ENCODE data around the gene CCDC3.

CCDC3 gene

DNA sequence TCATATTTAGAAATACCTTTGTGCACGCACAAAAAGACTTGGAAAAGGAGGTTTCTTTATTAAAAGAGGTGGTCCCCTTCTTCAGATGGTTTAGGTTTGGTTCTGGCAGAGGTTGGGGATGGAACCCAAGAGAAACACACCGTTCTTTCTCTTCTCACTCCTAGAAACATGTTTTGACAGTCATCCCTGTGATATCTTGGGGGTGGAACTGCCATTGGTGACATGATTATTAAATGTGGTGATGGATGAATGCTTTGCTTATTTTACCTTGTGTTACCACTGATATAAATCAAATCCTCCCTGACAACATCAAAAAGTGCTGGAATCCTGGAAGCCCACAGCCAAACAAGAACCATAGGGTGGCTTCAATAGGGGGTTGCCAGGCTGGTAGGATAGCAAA, 146.5 kb downstream of the CCDC3 start:
- Histone ChIP-seq H4K20me1 (ENCODE audit: control insufficient read depth, insufficient read depth, low read depth, low read length) (no peaks in the 10 kb centered on the region), H3K4me2 (ENCODE audit: low read length) (no peak overlapping the region), H3K4me3 (ENCODE audit: low read length) (no peak overlapping the region), H3K27me3 (ENCODE audit: control insufficient read depth, low read length) (0 out of 2 replicates have a peak, but pooled peaks cover 3% of the 10 kb centered on the region), H3K36me3 (ENCODE audit: control insufficient read depth, low read length) (no peaks in the 10 kb centered on the region), H3K27ac (ENCODE audit: low read depth, low read length) (no peak overlapping the region), H3K9me2 (replicated peaks; ENCODE audit: control insufficient read depth, low read length) (no peaks in the 10 kb centered on the region), H3K79me2 (ENCODE audit: control insufficient read depth, low read length) (no peaks in the 10 kb centered on the region), H3F3A (ENCODE audit: control insufficient read depth, insufficient read depth) (no peaks in the 10 kb centered on the region), H3K9me3 (ENCODE audit: control insufficient read depth, insufficient read depth, low read length) (no peaks in the 10 kb centered on the region), H3K4me1 (ENCODE audit: control insufficient read depth, low read length) (no peaks in the 10 kb centered on the region)
- no peak for TF ChIP-seq CTCF (IDR thresholded peaks at IDR 0.05; ENCODE audit: low read depth, low read length, poor library complexity, severe bottlenecking)
- no peak for TF ChIP-seq EZH2phosphoT487 (IDR thresholded peaks at IDR 0.05; ENCODE audit: borderline replicate concordance, low read length)

DNA sequence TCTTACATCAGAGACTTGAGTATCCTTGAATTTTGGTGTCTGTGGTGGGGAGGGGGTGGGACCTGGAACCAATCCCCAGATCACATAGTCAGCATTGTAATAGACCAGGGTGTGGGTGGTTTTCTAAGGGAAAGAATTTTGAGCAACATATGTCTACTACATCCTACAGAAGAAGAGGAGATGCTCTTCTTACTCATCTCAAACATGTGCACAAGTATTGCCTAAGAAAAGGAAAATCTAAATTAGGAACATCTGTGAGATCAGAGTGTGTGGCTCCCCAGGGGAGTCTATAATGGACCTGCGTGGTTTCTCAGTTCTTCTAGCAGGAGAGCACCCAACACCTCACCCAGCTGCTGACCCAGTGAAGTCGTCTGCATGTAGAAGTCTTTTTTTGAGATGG, 148.8 kb downstream of the CCDC3 start:
- no peak overlapping the region for H3K27ac ChIP-seq (ENCODE audit: low read depth, low read length)
- H4K20me1 ChIP-seq (ENCODE audit: control insufficient read depth, insufficient read depth, low read depth, low read length), result no peaks in the 10 kb centered on the region
- H3K9me2 ChIP-seq (replicated peaks; ENCODE audit: control insufficient read depth, low read length), result no peaks in the 10 kb centered on the region
- no peaks in the 10 kb centered on the region for H3K36me3 ChIP-seq (ENCODE audit: control insufficient read depth, low read length)
- TF ChIP-seq EZH2phosphoT487 (IDR thresholded peaks at IDR 0.05; ENCODE audit: borderline replicate concordance, low read length) (no peak), CTCF (IDR thresholded peaks at IDR 0.05; ENCODE audit: low read depth, low read length, poor library complexity, severe bottlenecking) (no peak)
- H3K79me2 ChIP-seq (ENCODE audit: control insufficient read depth, low read length), result no peaks in the 10 kb centered on the region
- H3K4me3 ChIP-seq (ENCODE audit: low read length), result no peak overlapping the region
- 0 out of 2 replicates have a peak, but pooled peaks cover 3% of the 10 kb centered on the region for H3K27me3 ChIP-seq (ENCODE audit: control insufficient read depth, low read length)
- H3K4me2 ChIP-seq (ENCODE audit: low read length), result no peak overlapping the region
- H3K9me3 ChIP-seq (ENCODE audit: control insufficient read depth, insufficient read depth, low read length), result no peaks in the 10 kb centered on the region
- no peaks in the 10 kb centered on the region for H3K4me1 ChIP-seq (ENCODE audit: control insufficient read depth, low read length)
- no peaks in the 10 kb centered on the region for H3F3A ChIP-seq (ENCODE audit: control insufficient read depth, insufficient read depth)

DNA sequence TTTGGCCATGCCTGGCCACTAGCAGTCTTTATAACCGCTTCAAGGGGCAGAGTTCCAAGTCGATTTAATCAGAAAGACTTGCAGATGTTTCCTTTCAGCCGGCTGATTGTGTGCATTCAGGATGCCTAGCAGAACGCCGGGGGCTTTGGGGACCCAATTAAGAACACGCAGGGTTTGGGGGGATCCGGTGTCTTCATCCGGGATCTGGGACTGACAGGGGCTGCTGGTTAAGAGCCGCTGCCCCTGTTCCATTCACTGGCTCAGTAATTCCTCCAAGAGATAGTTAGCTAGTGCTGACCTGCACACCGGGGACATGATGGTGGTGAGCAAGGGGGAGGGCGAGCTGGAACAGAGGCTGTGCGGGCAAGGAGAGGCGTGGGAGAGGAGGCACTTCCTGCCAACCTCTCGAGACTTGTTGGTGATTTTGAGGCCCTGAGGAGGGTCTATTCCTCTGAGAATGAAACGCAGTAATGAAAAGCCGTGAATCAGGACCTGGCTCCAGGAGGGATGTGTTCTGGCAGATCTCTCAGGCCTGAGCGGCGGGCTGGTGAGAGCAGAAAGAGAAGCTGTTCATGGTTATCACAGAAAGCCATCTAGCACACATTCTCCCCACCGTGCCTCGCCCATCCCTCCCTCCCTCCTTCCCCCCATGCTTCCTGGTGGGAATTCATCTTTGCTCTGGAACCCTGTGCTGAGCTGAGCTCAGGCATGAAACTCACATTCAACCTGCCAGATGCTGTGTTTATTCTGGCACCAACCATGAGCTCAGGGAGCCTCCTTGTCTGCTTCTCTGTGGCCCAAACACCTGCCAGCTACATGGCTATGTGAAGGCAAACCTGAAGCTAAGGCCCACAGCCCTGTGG, 152.0 kb downstream of the CCDC3 start:
- Histone ChIP-seq H3K36me3 (ENCODE audit: control insufficient read depth, low read length) (no peaks in the 10 kb centered on the region), H3K27me3 (ENCODE audit: control insufficient read depth, low read length) (no peaks in the 10 kb centered on the region), H3K27ac (ENCODE audit: low read depth, low read length) (no peak overlapping the region), H3K79me2 (ENCODE audit: control insufficient read depth, low read length) (no peaks in the 10 kb centered on the region), H3K4me2 (ENCODE audit: low read length) (no peak overlapping the region), H3F3A (ENCODE audit: control insufficient read depth, insufficient read depth) (no peaks in the 10 kb centered on the region), H3K9me3 (ENCODE audit: control insufficient read depth, insufficient read depth, low read length) (no peaks in the 10 kb centered on the region), H3K9me2 (replicated peaks; ENCODE audit: control insufficient read depth, low read length) (no peaks in the 10 kb centered on the region), H4K20me1 (ENCODE audit: control insufficient read depth, insufficient read depth, low read depth, low read length) (no peaks in the 10 kb centered on the region), H3K4me1 (ENCODE audit: control insufficient read depth, low read length) (peaks cover 15% of the 10 kb centered on the region), H3K4me3 (ENCODE audit: low read length) (no peak overlapping the region)
- TF ChIP-seq CTCF (IDR thresholded peaks at IDR 0.05; ENCODE audit: low read depth, low read length, poor library complexity, severe bottlenecking), result no peak
- TF ChIP-seq EZH2phosphoT487 (IDR thresholded peaks at IDR 0.05; ENCODE audit: borderline replicate concordance, low read length), result no peak

Measured in DOHH2 (cell line).